ENCODE data around the gene SNAP29.

DNA sequence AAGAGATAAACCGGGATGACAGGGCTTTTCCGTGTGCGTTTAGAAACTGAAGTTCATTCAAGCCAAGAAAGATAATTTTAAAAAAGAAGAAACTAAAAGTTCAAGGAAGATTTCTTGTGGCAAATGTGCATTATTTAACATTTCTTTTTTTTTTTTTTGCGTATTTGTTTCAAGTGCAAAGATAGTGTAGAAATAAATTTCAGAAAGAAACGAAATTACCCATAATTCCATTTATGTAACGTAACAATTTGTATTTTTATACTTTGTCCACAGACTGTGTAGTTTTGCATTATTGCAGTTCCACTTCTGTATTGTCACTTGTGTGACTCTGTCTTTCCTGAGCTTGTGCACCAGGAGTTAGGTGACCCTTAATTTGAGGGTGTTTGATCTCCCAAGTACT, 24.0 kb downstream of the SNAP29 start:
- no peak for TF ChIP-seq POLR2A (IDR thresholded peaks at IDR 0.05)
- TF ChIP-seq, protein P1, sequence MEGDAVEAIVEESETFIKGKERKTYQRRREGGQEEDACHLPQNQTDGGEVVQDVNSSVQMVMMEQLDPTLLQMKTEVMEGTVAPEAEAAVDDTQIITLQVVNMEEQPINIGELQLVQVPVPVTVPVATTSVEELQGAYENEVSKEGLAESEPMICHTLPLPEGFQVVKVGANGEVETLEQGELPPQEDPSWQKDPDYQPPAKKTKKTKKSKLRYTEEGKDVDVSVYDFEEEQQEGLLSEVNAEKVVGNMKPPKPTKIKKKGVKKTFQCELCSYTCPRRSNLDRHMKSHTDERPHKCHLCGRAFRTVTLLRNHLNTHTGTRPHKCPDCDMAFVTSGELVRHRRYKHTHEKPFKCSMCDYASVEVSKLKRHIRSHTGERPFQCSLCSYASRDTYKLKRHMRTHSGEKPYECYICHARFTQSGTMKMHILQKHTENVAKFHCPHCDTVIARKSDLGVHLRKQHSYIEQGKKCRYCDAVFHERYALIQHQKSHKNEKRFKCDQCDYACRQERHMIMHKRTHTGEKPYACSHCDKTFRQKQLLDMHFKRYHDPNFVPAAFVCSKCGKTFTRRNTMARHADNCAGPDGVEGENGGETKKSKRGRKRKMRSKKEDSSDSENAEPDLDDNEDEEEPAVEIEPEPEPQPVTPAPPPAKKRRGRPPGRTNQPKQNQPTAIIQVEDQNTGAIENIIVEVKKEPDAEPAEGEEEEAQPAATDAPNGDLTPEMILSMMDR (IDR thresholded peaks at IDR 0.05) = no peak
